ENCODE results near the gene DNMT3A.

DNMT3A gene

GRCh38 chr2:25262288-25262687, 79.4 kb downstream of the DNMT3A start:
- no peak for DNase-seq

GRCh38 chr2:25259737-25260124, 82.0 kb downstream of the DNMT3A start:
- no peak for DNase-seq

- no peak for DNase-seq
Measured at GRCh38 chr2:25258847-25259736, 82.6 kb downstream of the DNMT3A start.

- peak in 1 of 58 donors; percentile 29 for DNase-seq
Measured at GRCh38 chr2:25257931-25258846, 83.5 kb downstream of the DNMT3A start.

GRCh38 chr2:25257032-25257552, 84.6 kb downstream of the DNMT3A start:
- DNase-seq: peak in 43 of 58 donors; percentile 17 to 85 (median 50)

- no peak for DNase-seq
Measured at GRCh38 chr2:25256488-25256875, 85.2 kb downstream of the DNMT3A start.

GRCh38 chr2:25255745-25256487, 85.8 kb downstream of the DNMT3A start:
- peak in 1 of 58 donors; percentile 52 for DNase-seq

GRCh38 chr2:25254961-25255360, 86.8 kb downstream of the DNMT3A start:
- DNase-seq: no peak

- no peak for DNase-seq
Measured at GRCh38 chr2:25253153-25253626, 88.5 kb downstream of the DNMT3A start.

- DNase-seq: peak in 11 of 58 donors; percentile 13 to 63 (median 31)
Measured at GRCh38 chr2:25252291-25253152, 89.2 kb downstream of the DNMT3A start.

- DNase-seq: peak in 24 of 58 donors; percentile 15 to 63 (median 39)
Measured at GRCh38 chr2:25251422-25252273, 90.1 kb downstream of the DNMT3A start.

GRCh38 chr2:25251071-25251421, 90.7 kb downstream of the DNMT3A start:
- peak in 1 of 58 donors; percentile 36 for DNase-seq

GRCh38 chr2:25250331-25251070, 91.2 kb downstream of the DNMT3A start:
- DNase-seq: peak in 18 of 58 donors; percentile 9 to 76 (median 40)

GRCh38 chr2:25249785-25250184, 91.9 kb downstream of the DNMT3A start:
- DNase-seq: no peak

GRCh38 chr2:25247792-25248512, 93.8 kb downstream of the DNMT3A start:
- no peak for DNase-seq

GRCh38 chr2:25246558-25247290, 95.0 kb downstream of the DNMT3A start:
- DNase-seq: no peak

GRCh38 chr2:25246001-25246400, 95.7 kb downstream of the DNMT3A start:
- DNase-seq: no peak

All from anterior cingulate cortex (tissue), 58 donors.